M059J (cell line): Measurements from ENCODE around the gene GCHFR. TPM values are rescaled to one million over a fixed set of nuclear protein-coding genes. Genes with fewer than 3 reads are reported as not detected.

ENCODE experiments used
- DNase-seq: peaks from one replicate; pipeline ENCODE4 v3.0.0-alpha.2; 2012; ENCODE audit warnings: low read depth
- total RNA-seq: library from RNA; depleted of rRNA; stranded (reverse); fragments of >200 nt; shearing (Covaris generic); gene quantifications from 2 replicates; pipeline ENCODE4 v1.2.3, GENCODE V29; 2014; rRNA removed

The GCHFR gene
- total RNA-seq, 1 experiment from 2014 or later: 45.9 TPM

DNA sequence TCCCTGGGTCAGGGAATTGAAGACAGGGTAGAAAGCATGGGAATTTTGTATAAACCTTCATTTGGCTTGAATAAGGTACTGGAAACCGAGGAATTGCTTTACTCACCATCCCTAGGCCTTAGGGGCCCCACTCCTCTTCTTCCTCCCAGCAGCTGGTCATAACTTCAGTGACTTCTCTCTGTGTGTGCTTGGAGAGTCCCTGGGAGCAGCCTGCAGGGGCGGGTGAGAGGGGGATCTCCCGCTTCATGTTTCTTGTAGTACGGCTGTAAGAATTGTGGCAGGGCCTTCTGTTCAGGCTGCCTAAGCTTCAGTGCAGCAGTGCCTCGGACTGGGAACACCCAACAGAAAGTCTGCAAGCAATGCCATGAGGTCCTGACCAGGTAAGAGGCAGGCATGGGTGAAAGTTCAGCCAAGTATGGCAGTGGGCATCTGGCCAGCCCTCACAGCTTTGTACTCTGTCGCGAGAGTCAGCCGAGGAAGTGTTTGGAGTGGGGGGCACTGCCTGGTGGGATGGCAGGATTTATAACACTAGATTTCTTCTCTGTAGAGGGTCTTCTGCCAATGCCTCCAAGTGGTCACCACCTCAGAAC lies 45.1 kb downstream of the GCHFR start:
- no peak for DNase-seq

DNA sequence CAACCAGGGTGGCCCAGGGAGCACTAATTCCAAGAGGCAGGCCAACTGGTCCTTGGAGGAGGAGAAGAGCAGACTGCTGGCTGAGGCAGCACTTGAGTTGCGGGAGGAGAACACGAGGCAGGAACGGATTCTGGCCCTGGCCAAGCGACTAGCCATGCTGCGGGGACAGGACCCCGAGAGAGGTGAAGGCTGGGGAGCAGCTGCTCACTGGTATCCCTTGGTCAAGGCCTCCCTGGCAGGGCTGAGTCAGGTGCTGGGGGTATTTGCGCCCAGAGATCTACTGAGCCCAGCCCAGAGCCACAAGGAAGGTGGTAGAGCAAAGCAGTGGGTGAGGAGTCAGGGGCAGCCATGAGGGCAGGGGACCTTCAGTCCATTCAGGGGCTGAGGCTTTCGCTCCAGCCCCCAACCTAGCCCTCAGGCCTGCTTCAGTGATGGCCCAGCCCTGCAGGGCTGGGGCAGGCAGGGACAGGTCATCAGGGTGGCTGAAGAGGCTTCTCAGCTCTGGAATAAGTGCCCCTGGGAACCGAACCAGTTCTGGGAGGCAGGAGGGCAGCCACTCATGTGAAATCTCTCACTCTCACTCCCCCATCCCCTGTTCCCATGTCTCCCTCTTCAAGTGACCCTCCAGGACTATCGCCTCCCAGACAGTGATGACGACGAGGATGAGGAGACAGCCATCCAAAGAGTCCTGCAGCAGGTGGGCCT lies 49.0 kb downstream of the GCHFR start:
- DNase-seq: no peak

DNA sequence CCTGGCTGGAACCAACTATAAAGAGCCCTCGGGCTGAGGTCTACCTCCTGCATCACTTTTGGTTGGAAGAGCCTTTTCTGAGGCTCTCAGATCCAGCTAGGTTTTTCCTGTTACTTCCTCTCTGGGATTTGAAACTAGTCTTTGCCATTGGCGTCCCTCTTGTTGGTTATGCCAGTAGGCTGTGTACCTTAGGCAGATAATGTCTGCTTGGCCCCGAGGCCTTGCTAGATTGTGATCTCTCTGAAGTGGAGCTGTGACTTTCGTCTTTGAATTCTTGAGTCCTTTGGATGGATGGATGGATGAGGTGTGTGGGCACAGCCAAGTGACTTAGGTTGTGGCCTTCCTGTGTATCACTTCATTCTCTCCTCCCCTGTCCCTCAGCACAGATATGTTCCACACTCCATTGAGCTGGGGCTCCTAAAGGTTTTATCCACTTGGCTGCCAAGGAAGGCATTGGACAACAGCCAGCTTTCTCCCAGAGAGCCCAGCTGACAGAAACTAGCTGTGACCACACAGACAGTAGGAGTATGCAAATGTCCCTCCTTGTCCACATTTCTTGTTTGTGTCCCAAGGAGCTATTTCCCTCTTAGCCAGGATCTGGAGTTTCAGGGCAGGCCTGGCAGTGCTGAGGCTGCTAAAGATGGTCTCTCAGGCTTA lies 51.3 kb downstream of the GCHFR start:
- peak; percentile 48 for DNase-seq

Other genes with a start within 250 kb of the GCHFR start
- 13.3 and 24.9 TPM in 2 replicates for gene CCDC32, start 199.0 kb upstream of the GCHFR start, total RNA-seq
- gene RPUSD2, start 194.8 kb upstream of the GCHFR start, total RNA-seq: 9.4 and 11.0 TPM in 2 replicates
- 32.1 and 33.9 TPM in 2 replicates for gene KNL1, start 169.8 kb upstream of the GCHFR start, total RNA-seq
- gene RAD51, start 68.9 kb upstream of the GCHFR start, total RNA-seq: 7.7 and 10.5 TPM in 2 replicates
- gene RMDN3, start 8.8 kb upstream of the GCHFR start, total RNA-seq: 13.5 and 19.2 TPM in 2 replicates
- gene C15orf62, start 5.9 kb downstream of the GCHFR start, total RNA-seq: 0.05 and 0.49 TPM in 2 replicates
- 45.9 and 60.7 TPM in 2 replicates for gene ZFYVE19, start 43.0 kb downstream of the GCHFR start, total RNA-seq
- gene DNAJC17, start 43.4 kb downstream of the GCHFR start, total RNA-seq: 26.1 and 31.5 TPM in 2 replicates
- gene PPP1R14D, start 64.6 kb downstream of the GCHFR start, total RNA-seq: not detected in 2 replicates
- 8.3 and 15.5 TPM in 2 replicates for gene SPINT1, start 80.0 kb downstream of the GCHFR start, total RNA-seq
- gene RHOV, start 110.2 kb downstream of the GCHFR start, total RNA-seq: 0.12 TPM in 1 of 2 replicates, not detected in the other
- gene VPS18, start 130.4 kb downstream of the GCHFR start, total RNA-seq: 17.6 and 29.9 TPM in 2 replicates
- 0.10 TPM in 1 of 2 replicates, not detected in the other for gene DLL4, start 165.3 kb downstream of the GCHFR start, total RNA-seq
- 2.6 and 7.4 TPM in 2 replicates for gene CHAC1, start 189.4 kb downstream of the GCHFR start, total RNA-seq